H9 (cell line): ENCODE results near the gene CTIF. TPM values are rescaled to one million over a fixed set of nuclear protein-coding genes. Genes with fewer than 3 reads are reported as not detected.

Experiments used
- DNase-seq: peaks from one replicate; pipeline ENCODE4 v3.0.0-alpha.2; 2017
- H2AFZ ChIP-seq: one replicate; pipeline ENCODE4 v1.6.1; 2013; ENCODE audit warnings: mild to moderate bottlenecking, low read length, control low read depth, moderate library complexity
- H2AK5ac ChIP-seq: 2 replicates; pipeline ENCODE4 v1.6.1; 2013; ENCODE audit warnings: low read length, control low read depth, mixed read lengths; ENCODE audit not compliant: insufficient read length
- H2BK120ac ChIP-seq: one replicate; pipeline ENCODE4 v1.6.1; 2013; ENCODE audit warnings: low read depth, mild to moderate bottlenecking, low read length, control low read depth, inconsistent platforms; ENCODE audit not compliant: poor library complexity, severe bottlenecking
- H2BK12ac ChIP-seq: 2 replicates; pipeline ENCODE4 v1.6.1; 2013; ENCODE audit warnings: low read length, control low read depth, mixed read lengths, low read depth; ENCODE audit not compliant: insufficient read length
- H2BK15ac ChIP-seq: 2 replicates; pipeline ENCODE4 v1.6.1; 2013; ENCODE audit warnings: low read depth, low read length, control low read depth
- H2BK20ac ChIP-seq: one replicate; pipeline ENCODE4 v1.6.1; 2013; ENCODE audit warnings: low read depth, mild to moderate bottlenecking, low read length, control low read depth, inconsistent platforms; ENCODE audit not compliant: poor library complexity, severe bottlenecking
- H2BK5ac ChIP-seq: 2 replicates; pipeline ENCODE4 v1.6.1; 2013; ENCODE audit warnings: low read length, control low read depth, mixed read lengths; ENCODE audit not compliant: insufficient read length
- H3K14ac ChIP-seq: 2 replicates; pipeline ENCODE4 v1.6.1; 2013; ENCODE audit warnings: low read length, control low read depth; ENCODE audit not compliant: insufficient read depth
- H3K18ac ChIP-seq: 2 replicates; pipeline ENCODE4 v1.6.1; 2013; ENCODE audit warnings: low read depth, mild to moderate bottlenecking, mixed read lengths, low read length, control low read depth; ENCODE audit not compliant: insufficient read length
- H3K23ac ChIP-seq: 2 replicates; pipeline ENCODE4 v1.6.1; 2013; ENCODE audit warnings: low read length, control low read depth, mixed read lengths, low read depth; ENCODE audit not compliant: insufficient read length
- H3K23me2 ChIP-seq: 2 replicates; pipeline ENCODE4 v1.6.1; 2013; ENCODE audit warnings: low read depth, mild to moderate bottlenecking, mixed read lengths, low read length, control low read depth; ENCODE audit not compliant: insufficient read length, poor library complexity, severe bottlenecking
- H3K27ac ChIP-seq: 2 replicates; pipeline ENCODE4 v1.5.1; 2013; ENCODE audit warnings: low read length, control low read depth, mixed read lengths, low read depth; ENCODE audit not compliant: insufficient read length
- H3K27me3 ChIP-seq: 2 replicates; pipeline ENCODE4 v1.6.1; 2013; ENCODE audit warnings: low read length, control low read depth, inconsistent platforms; ENCODE audit not compliant: insufficient read depth
- H3K4ac ChIP-seq: 2 replicates; pipeline ENCODE4 v1.6.1; 2013; ENCODE audit warnings: low read depth, mild to moderate bottlenecking, control low read depth, inconsistent platforms, low read length, moderate library complexity
- H3K4me1 ChIP-seq: 2 replicates; pipeline ENCODE4 v1.6.1; 2013; ENCODE audit warnings: low read length, control low read depth, inconsistent platforms; ENCODE audit not compliant: insufficient read depth
- H3K4me2 ChIP-seq: 2 replicates; pipeline ENCODE4 v1.6.1; 2013; ENCODE audit warnings: low read length, control low read depth, mixed read lengths; ENCODE audit not compliant: insufficient read length, insufficient read depth
- H3K56ac ChIP-seq: 2 replicates; pipeline ENCODE4 v1.6.1; 2013; ENCODE audit warnings: low read depth, mild to moderate bottlenecking, mixed read lengths, low read length, control low read depth; ENCODE audit not compliant: insufficient read length
- H3K79me1 ChIP-seq: 2 replicates; pipeline ENCODE4 v1.6.1; 2013; ENCODE audit warnings: low read depth, mild to moderate bottlenecking, moderate library complexity, low read length, control low read depth, inconsistent platforms; ENCODE audit not compliant: insufficient read depth, poor library complexity, severe bottlenecking
- H3K79me2 ChIP-seq: 2 replicates; pipeline ENCODE4 v1.6.1; 2013; ENCODE audit warnings: low read length, control low read depth, inconsistent platforms; ENCODE audit not compliant: insufficient read depth
- H3K9ac ChIP-seq: 2 replicates; pipeline ENCODE4 v1.6.1; 2013; ENCODE audit warnings: low read length, control low read depth, mixed read lengths; ENCODE audit not compliant: insufficient read length; ENCODE audit errors: extremely low read depth
- H3K9me3 ChIP-seq: one replicate; pipeline ENCODE4 v1.6.1; 2013; ENCODE audit warnings: low read depth, low read length, inconsistent platforms; ENCODE audit not compliant: control insufficient read depth
- H3T11ph ChIP-seq: one replicate; pipeline ENCODE4 v1.6.1; 2013; ENCODE audit warnings: mild to moderate bottlenecking, low read length, control low read depth, inconsistent platforms
- H4K20me1 ChIP-seq: one replicate; pipeline ENCODE4 v1.6.1; 2013; ENCODE audit not compliant: control insufficient read depth, insufficient read length, insufficient read depth
- H4K5ac ChIP-seq: 2 replicates; pipeline ENCODE4 v1.6.1; 2013; ENCODE audit warnings: low read depth, mild to moderate bottlenecking, mixed read lengths, low read length, control low read depth; ENCODE audit not compliant: insufficient read length
- H4K8ac ChIP-seq: replicated peaks from 2 replicates; pipeline ENCODE4 v1.6.1; 2013; ENCODE audit warnings: low read length, control low read depth, mixed read lengths, low read depth; ENCODE audit not compliant: insufficient read length
- H4K91ac ChIP-seq: 2 replicates; pipeline ENCODE4 v1.6.1; 2013; ENCODE audit warnings: low read depth, mild to moderate bottlenecking, moderate library complexity, mixed read lengths, low read length, control low read depth; ENCODE audit not compliant: insufficient read length
- H3K27ac Mint-ChIP-seq, 3 experiments: 2 replicates in 2 of 3; 3 replicates in 1 of 3; pipeline ENCODE4 v1.8.0; 2020 to 2021; ENCODE audit warnings: mixed read lengths in 3 of 3, mild to moderate bottlenecking in 1 of 3, moderate library complexity in 1 of 3
- H3K27me3 Mint-ChIP-seq: 2 replicates; pipeline ENCODE4 v1.8.0; 2021; ENCODE audit warnings: low read depth, mild to moderate bottlenecking, moderate library complexity, mixed read lengths
- H3K36me3 Mint-ChIP-seq, 3 experiments: 2 replicates in 2 of 3; 3 replicates in 1 of 3; pipeline ENCODE4 v1.8.0; 2020 to 2021; ENCODE audit warnings: low read depth in 3 of 3, mixed read lengths in 3 of 3; ENCODE audit not compliant: insufficient read depth in 1 of 3
- H3K4me1 Mint-ChIP-seq, 2 experiments: 2 replicates each; pipeline ENCODE4 v1.8.0; 2020; ENCODE audit warnings: mixed read lengths in 2 of 2
- H3K4me3 Mint-ChIP-seq, 2 experiments: 2 replicates in 1 of 2; 3 replicates in 1 of 2; pipeline ENCODE4 v1.8.0; 2020 to 2021; ENCODE audit warnings: mild to moderate bottlenecking in 2 of 2, mixed read lengths in 2 of 2, moderate library complexity in 1 of 2
- H3K9me3 Mint-ChIP-seq, 2 experiments: 2 replicates in 1 of 2; 3 replicates in 1 of 2; pipeline ENCODE4 v1.8.0; 2020; ENCODE audit warnings: mild to moderate bottlenecking in 2 of 2, mixed read lengths in 2 of 2, moderate library complexity in 1 of 2
- WGBS: extraction: QIAGEN DNeasy Blood & Tissue Kit; methylation state at CpG from one replicate; pipeline ENCODE4 v1.1.7; 2013; ENCODE audit warnings: missing lambda C conversion rate, low lambda C conversion rate, mixed read lengths; ENCODE audit not compliant: insufficient read length; ENCODE audit errors: extremely low coverage; 5-methylcytosine and 5-hydroxymethylcytosine counted together
- total RNA-seq: library from RNA; stranded (reverse); gene quantifications from 2 replicates; pipeline ENCODE4 v1.2.1, GENCODE V29; 2021
- TF ChIP-seq, protein P1 (sequence below): fragments of 200-600 bp; sonication (generic); conservative IDR thresholded peaks from 3 replicates; pipeline ENCODE4 v1.8.0; 2021; ENCODE audit warnings: antibody characterized with exemption, mild to moderate bottlenecking

Gene CTIF
- total RNA-seq, 1 experiment from 2014 or later: 15.8 TPM

GRCh38 chr18:48600046-48600445 lies 61.2 kb downstream of the CTIF start:
- H4K91ac ChIP-seq: no peak overlapping the region
- no peak overlapping the region for H2BK20ac ChIP-seq
- no peak overlapping the region for H3K9ac ChIP-seq
- H3K79me1 ChIP-seq: no peaks in the 10 kb centered on the region
- no peaks in the 10 kb centered on the region for H3K4me1 ChIP-seq
- no peak overlapping the region for H4K5ac ChIP-seq
- no peak overlapping the region for H2BK120ac ChIP-seq
- Mint-ChIP-seq H3K27ac (no peak overlapping the region), H3K27me3 (no peaks in the 10 kb centered on the region), H3K9me3 (no peaks in the 10 kb centered on the region; a peak in 1 of 5 replicates), H3K4me1 (peaks cover 15 to 16% of the 10 kb centered on the region in 2 experiments), H3K4me3 (no peak overlapping the region; a peak in 1 of 5 replicates), H3K36me3 (no peaks in the 10 kb centered on the region; a peak in 1 of 7 replicates)
- H3K23me2 ChIP-seq: no peaks in the 10 kb centered on the region
- H3K4ac ChIP-seq: no peak overlapping the region
- H3K9me3 ChIP-seq: no peaks in the 10 kb centered on the region
- H3T11ph ChIP-seq: no peak overlapping the region
- H2BK15ac ChIP-seq: no peak overlapping the region
- H2AK5ac ChIP-seq: no peak overlapping the region
- H3K27ac ChIP-seq: no peak overlapping the region
- peak overlapping the region; percentile 39 for H4K8ac ChIP-seq
- no peak for DNase-seq
- no peak overlapping the region for H2BK5ac ChIP-seq
- no CpG with 5 or more reads among the region's 6 CpGs for WGBS
- no peak overlapping the region; the same call in 1 of the 2 replicates for H3K14ac ChIP-seq
- H3K23ac ChIP-seq: no peak overlapping the region
- no peaks in the 10 kb centered on the region for H3K27me3 ChIP-seq
- no peak overlapping the region for H2AFZ ChIP-seq
- no peak overlapping the region for H3K18ac ChIP-seq
- TF ChIP-seq, protein P1, sequence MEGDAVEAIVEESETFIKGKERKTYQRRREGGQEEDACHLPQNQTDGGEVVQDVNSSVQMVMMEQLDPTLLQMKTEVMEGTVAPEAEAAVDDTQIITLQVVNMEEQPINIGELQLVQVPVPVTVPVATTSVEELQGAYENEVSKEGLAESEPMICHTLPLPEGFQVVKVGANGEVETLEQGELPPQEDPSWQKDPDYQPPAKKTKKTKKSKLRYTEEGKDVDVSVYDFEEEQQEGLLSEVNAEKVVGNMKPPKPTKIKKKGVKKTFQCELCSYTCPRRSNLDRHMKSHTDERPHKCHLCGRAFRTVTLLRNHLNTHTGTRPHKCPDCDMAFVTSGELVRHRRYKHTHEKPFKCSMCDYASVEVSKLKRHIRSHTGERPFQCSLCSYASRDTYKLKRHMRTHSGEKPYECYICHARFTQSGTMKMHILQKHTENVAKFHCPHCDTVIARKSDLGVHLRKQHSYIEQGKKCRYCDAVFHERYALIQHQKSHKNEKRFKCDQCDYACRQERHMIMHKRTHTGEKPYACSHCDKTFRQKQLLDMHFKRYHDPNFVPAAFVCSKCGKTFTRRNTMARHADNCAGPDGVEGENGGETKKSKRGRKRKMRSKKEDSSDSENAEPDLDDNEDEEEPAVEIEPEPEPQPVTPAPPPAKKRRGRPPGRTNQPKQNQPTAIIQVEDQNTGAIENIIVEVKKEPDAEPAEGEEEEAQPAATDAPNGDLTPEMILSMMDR: no peak
- H3K4me2 ChIP-seq: no peak overlapping the region
- H4K20me1 ChIP-seq: no peaks in the 10 kb centered on the region
- H3K79me2 ChIP-seq: no peaks in the 10 kb centered on the region
- H3K56ac ChIP-seq: no peak overlapping the region
- H2BK12ac ChIP-seq: no peak overlapping the region
